Activated naive CD8-positive, alpha-beta T cell treated with anti-CD3 and anti-CD28 coated beads, Interleukin-2, amount 50 U/mL, for 24 hours (primary cell): Measurements from ENCODE around the gene TRIM64.
"Not testable (repeated sequence)": the region's sequence is repeated elsewhere in the genome, so short reads cannot be mapped to it uniquely, and the experiment has no call there.

ENCODE experiments used
- ATAC-seq: fragments of 150-1000 bp; cut with Tn5 transposase; one replicate; pipeline ENCODE4 v1.10.0; 2021
- DNase-seq: peaks from one replicate; pipeline ENCODE4 v3.0.0; 2021
- H3K27ac Mint-ChIP-seq: one replicate; pipeline ENCODE4 v1.8.0; 2021; ENCODE audit warnings: mild to moderate bottlenecking, mixed read lengths
- H3K27me3 Mint-ChIP-seq: one replicate; pipeline ENCODE4 v1.8.0; 2021; ENCODE audit warnings: mixed read lengths
- H3K36me3 Mint-ChIP-seq: one replicate; pipeline ENCODE4 v1.8.0; 2021; ENCODE audit warnings: low read depth, mixed read lengths
- H3K4me1 Mint-ChIP-seq: one replicate; pipeline ENCODE4 v1.8.0; 2021; ENCODE audit warnings: mixed read lengths
- H3K4me3 Mint-ChIP-seq: one replicate; pipeline ENCODE4 v1.8.0; 2021; ENCODE audit warnings: mild to moderate bottlenecking, moderate library complexity, mixed read lengths
- H3K9me3 Mint-ChIP-seq: one replicate; pipeline ENCODE4 v1.8.0; 2021; ENCODE audit warnings: mixed read lengths

Gene TRIM64

GRCh38 chr11:89965737-89966136 lies at the start of gene TRIM64:
Gene TRIM64, plus strand, starts transcription at chr11:89966037. Its CDS starts 2,467 bp downstream, at chr11:89968504.
- H3K27ac Mint-ChIP-seq, H3K9me3 Mint-ChIP-seq, H3K27me3 Mint-ChIP-seq, H3K4me3 Mint-ChIP-seq, ATAC-seq, H3K36me3 Mint-ChIP-seq, H3K4me1 Mint-ChIP-seq, DNase-seq: not testable (repeated sequence)

GRCh38 chr11:89922195-89922660 lies 43.6 kb upstream of the TRIM64 start, which contains the start of gene TRIM49D1:
Gene TRIM49D1, minus strand, starts transcription at chr11:89922245. Its CDS starts 4,535 bp downstream, at chr11:89917710.
- H3K27ac Mint-ChIP-seq, result no peak within 1 kb of the TSS
- H3K4me3 Mint-ChIP-seq, result no peak within 1 kb of the TSS
- ATAC-seq (no peak), DNase-seq (no peak)
- H3K4me1 Mint-ChIP-seq, result no peaks in the 10 kb centered on the region
- no peaks in the 10 kb centered on the region for H3K9me3 Mint-ChIP-seq
- H3K36me3 Mint-ChIP-seq, result no peaks in the 10 kb centered on the region
- no peaks in the 10 kb centered on the region for H3K27me3 Mint-ChIP-seq

- DNase-seq, ATAC-seq, H3K27ac Mint-ChIP-seq, H3K9me3 Mint-ChIP-seq, H3K36me3 Mint-ChIP-seq, H3K27me3 Mint-ChIP-seq, H3K4me1 Mint-ChIP-seq, H3K4me3 Mint-ChIP-seq: not testable (repeated sequence)
These were observed 42.1 kb upstream of the TRIM64 start, which contains the start of gene TRIM49D2 for GRCh38 chr11:89923764-89924163. Gene TRIM49D2, plus strand, starts transcription at chr11:89924064. Its CDS starts 2,698 bp downstream, at chr11:89926762.

- ATAC-seq, DNase-seq, H3K27me3 Mint-ChIP-seq, H3K4me3 Mint-ChIP-seq, H3K9me3 Mint-ChIP-seq, H3K27ac Mint-ChIP-seq, H3K4me1 Mint-ChIP-seq, H3K36me3 Mint-ChIP-seq: not testable (repeated sequence)
These were observed 5.0 kb upstream of the TRIM64 start for GRCh38 chr11:89960833-89961232.
